HG03571 (cell line): ENCODE results near the gene PASK.
A peak's percentile ranks its signal among the peaks of the same experiment; 100 is the strongest.

ENCODE experiments used
- ATAC-seq: cut with Tn5 transposase; IDR thresholded peaks from one replicate; pipeline ENCODE4 v1.9.1; 2021; ENCODE audit not compliant: unreplicated experiment

The PASK gene

GRCh38 chr2:241149675-241149924, 328 bp upstream of the PASK start:
- peak; percentile 6 for ATAC-seq

DNA sequence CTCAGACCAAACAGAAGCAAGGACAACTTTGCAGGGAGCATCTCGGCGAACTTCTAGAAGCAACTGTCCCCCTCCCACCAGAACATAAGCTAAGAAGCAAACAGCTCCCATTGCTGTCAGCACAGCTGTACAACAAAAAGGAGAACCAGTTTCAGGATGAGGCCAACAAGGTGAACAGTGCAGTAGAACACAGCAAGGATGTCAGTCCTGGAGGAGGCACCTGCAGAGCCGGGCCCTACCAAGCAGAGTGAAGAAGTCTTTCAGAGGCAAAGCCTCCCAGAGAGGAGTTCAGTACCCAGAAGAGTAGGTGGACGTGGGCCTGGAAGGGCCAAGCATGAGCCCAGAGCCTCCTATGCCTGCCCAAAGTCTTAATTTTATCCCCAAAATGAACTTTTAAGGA, 1.0 kb downstream of the PASK start:
- ATAC-seq: no peak

DNA sequence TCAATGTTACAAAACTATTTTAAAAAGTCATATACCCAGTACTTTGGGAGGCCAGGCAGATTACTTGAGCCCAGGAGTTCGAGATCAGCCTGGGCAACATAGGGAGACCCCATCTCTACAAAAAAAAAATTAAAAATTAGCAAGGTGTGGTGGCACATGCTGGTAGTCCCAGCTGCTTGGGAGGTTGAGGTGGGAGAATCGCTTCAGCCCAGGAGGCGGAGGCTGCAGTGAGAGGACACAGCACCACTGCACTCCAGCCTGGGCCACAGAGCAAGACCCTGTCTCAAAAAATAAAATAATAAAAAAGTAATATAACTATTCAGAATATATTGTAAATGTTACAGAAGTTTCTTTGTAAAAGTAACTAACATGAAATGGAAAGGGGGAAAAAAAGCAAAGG, 1.9 kb downstream of the PASK start:
- ATAC-seq: no peak

- no peak for ATAC-seq
Measured at GRCh38 chr2:241146286-241146685, 3.0 kb downstream of the PASK start.

- ATAC-seq: no peak
Measured at GRCh38 chr2:241142593-241142992, 6.7 kb downstream of the PASK start.

DNA sequence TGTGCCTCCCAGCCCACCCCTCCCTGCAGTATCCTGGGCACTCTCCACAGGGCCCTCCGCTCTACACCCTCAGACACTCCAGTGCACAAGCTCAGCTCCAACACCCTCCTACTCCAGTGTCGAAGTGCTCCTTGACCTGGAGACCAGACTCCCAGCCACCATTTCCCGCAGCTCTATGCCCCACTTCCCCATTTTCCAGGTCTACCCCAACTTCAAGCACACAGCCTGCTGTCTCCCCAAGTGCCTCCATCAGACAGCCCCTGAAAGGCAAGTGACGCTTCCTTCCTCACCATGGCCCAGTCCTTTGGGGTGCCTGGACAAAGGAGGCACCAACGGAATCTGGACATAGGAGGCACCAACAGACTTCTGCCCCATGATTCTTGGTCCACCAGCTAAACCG, 7.2 kb downstream of the PASK start:
- ATAC-seq: no peak

GRCh38 chr2:241141214-241141770, 8.0 kb downstream of the PASK start:
- ATAC-seq: no peak

DNA sequence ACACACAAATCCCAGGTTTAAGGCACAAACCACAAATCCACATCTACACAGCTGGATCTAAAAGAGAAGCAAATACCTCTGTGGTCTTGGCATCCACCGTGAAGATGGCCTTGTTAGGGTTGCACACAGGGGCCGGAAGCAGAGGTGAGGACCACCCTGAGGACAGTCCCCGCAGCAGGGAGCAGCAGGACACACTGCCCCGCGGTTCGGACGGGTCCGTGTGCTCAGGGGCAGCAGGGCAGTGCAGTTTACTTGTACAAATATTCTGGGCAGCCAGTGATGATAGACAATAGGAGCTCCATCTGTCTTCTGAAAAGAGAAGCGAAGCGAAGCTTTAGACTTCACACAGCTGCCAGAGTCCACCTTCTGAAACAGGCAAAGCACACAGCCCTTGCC, 8.8 kb downstream of the PASK start:
- no peak for ATAC-seq

DNA sequence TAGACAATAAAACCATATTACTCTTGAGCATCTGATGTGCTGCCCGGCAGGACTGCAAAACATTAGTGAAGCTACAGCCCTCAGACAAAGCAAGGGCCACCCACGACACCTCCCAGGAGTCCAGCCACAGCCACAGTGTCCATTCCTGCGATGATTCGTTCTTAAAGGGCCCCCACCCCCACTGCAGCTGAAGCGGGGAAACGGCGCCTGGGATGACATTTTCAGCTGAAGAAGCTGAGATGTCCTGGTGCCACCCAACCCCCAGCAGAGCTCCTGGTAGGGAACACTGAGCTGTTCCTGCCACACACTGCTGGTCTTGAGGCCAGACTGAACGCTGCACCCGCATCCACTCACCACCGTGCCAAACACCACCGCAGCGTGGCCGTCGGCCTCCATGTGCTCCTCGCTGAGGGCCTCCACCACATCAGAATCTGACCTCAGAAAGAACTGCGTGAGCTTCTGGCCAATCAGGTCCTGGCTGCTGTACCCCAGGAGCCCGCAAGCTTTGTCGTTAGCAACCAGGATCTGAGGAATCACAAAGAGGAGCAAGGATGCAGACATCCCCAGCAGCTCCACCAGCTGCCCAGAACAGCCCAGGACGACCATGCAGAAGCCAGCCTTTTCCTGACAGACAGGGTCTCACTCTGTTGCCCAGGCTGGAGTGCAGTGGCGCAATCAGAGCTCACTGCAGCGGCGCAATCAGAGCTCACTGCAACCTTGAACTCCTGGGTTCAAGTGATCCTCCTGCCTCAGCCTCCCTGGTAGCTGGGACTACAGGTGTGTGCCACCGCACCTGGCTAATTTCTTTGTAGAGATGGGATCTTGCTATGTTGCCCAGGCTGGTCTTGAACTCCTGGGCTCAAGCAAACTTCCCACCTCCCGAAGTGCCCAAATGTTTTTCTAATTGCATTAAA, 9.5 kb downstream of the PASK start:
- ATAC-seq: no peak

- no peak for ATAC-seq
Measured at GRCh38 chr2:241138471-241138870, 10.8 kb downstream of the PASK start.

GRCh38 chr2:241137276-241138190, 11.7 kb downstream of the PASK start:
- no peak for ATAC-seq

GRCh38 chr2:241136661-241137260, 12.5 kb downstream of the PASK start:
- no peak for ATAC-seq

- ATAC-seq: no peak
Measured at GRCh38 chr2:241136191-241136590, 13.1 kb downstream of the PASK start.

GRCh38 chr2:241135737-241136136, 13.5 kb downstream of the PASK start:
- ATAC-seq: no peak

GRCh38 chr2:241134711-241135110, 14.6 kb downstream of the PASK start:
- no peak for ATAC-seq

DNA sequence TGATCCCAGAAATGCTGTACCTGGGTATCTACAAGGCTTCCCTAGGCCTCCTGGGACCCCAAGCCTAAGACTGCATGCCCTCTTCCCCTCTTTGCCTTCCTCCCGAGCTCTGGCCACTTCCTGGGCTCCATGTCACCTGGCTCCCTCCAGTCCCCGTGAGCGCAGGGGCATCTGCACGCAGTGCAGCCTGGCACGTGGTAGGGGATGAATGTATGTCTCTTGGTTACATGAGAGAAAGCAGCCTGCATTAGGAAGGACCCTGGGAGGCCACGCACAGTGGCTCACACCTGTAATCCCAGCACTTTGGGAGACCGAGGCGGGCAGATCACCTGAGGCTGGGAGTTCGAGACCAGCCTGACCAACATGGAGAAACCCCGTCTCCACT, 15.8 kb downstream of the PASK start:
- ATAC-seq: no peak

GRCh38 chr2:241132538-241133435, 16.5 kb downstream of the PASK start:
- ATAC-seq: no peak

DNA sequence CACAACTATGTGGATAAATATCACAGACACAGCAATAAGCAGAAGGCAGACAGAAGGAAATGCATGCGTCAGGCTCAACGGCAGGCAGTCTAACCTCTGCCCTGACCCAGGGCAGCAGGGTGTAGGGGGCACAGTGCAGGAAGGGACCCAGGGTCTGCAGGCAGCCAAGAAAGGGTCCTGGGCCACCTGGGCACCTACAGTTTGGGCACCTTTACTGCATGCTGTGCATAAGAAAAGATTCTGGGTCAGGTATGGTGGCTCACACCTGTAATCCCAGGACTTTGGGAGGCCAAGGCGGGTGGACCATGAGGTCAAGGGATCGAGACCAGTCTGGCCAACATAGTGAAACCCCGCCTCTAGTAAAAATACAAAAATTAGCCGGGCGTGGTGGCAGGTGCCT, 17.7 kb downstream of the PASK start:
- no peak for ATAC-seq

DNA sequence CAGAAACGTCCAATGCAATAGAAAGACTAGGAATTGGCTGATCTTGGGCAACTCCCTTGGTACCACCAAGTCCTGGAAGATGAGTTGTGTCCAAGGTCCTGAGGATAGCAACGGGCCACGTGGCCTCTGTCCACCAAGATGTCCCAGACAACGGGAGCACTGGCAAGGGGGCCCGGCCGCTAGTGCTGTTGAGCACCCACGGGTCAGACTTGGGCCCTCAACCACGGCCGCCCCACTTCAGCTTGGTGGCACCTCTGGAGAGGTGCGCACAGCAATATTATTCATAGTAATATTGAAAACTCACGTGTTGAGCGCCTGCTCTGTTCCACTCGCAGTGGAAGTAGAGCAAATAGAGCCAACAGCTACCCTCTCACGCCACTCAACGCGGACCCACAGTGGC, 19.0 kb downstream of the PASK start:
- no peak for ATAC-seq

- ATAC-seq: no peak
Measured at GRCh38 chr2:241129086-241129871, 20.0 kb downstream of the PASK start.
